ENCODE measurements around the gene HMGCS1.
"Not testable (repeated sequence)": the region's sequence is repeated elsewhere in the genome, so short reads cannot be mapped to it uniquely, and the experiment has no call there.

HMGCS1 gene

DNA sequence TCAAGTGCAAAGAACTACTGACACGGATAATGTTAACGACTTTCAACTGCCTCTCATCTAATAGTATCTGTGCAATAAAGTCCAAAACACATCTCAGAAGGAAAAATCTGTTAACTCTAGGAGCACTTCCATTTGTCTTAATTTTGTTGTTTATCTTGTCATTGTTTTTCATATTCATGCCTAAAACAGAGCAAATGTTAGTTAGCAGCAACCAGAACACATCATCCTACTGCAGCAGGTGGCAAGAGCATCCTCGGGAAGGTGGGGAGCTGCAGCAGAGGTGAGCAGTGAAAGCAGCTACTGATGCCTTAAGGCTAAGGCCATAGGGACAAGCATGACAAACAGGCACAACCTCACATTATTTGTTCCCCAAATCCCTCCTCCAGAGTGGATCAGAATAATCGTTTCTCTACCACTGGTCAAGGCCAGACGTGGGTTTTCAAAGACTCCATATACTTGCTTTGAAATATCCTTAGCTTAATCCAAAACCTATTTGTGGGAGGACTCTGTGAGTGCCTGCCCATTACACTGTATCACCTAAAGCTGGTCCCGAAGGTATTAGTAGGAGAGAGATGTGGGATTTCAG, 1.0 kb downstream of the HMGCS1 start:
- no peak for DNase-seq

DNA sequence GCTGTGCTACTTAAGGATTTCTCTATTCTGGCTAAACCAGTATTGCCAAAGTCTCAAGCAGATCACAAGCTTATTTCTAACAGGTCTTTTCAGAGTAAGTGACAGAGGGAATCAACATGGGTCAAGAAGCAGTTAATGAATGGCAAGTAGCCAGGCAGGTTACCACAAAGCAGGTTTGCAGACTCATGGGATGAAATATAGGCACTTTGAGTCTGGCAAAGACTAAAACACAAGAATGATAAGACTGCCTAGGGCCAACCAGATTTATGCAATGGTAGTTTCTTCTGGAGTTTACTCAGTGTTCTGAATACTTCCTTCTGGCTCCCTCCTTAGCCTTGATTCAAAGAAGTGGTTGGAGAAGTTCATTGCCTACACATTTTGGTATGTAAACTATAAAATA, 3.6 kb downstream of the HMGCS1 start:
- DNase-seq: no peak

DNA sequence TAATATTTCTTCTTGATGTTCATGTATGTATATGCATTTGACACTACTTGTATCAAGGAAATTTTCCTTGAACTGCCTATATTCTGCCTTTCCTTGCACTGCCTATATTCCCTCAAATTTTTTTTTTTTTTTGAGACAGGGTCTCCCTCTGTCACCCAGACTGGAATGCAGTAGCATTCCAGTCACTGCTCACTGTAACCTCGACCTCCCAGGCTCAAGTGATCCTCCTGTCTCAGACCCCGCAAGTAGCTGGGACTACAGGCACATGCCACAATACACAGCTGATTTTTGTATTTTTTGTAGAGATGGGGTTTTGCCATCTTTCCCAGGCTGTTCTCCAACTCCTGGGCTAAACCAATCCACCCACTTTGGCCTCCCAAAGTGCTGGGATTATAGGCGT, 4.1 kb downstream of the HMGCS1 start:
- no peak for DNase-seq

DNA sequence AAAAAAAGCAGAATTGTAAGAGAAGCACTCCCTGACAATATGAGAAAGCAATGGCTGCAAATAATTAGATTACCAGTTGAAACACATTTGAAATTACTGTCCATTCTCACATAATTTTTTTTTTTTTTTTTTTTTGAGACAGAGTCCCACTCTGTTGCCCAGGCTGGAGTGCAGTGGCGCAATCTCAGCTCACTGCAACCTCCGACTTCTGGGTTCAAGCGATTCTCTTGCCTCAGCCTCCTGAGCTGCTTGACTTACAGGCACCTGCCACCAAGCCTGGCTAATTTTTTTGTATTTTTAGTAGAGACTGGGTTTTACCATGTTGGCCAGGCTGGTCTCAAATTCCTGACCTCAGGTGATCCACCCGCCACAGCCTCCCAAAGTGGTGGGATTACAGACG, 6.3 kb downstream of the HMGCS1 start:
- not testable (repeated sequence) for DNase-seq

DNA sequence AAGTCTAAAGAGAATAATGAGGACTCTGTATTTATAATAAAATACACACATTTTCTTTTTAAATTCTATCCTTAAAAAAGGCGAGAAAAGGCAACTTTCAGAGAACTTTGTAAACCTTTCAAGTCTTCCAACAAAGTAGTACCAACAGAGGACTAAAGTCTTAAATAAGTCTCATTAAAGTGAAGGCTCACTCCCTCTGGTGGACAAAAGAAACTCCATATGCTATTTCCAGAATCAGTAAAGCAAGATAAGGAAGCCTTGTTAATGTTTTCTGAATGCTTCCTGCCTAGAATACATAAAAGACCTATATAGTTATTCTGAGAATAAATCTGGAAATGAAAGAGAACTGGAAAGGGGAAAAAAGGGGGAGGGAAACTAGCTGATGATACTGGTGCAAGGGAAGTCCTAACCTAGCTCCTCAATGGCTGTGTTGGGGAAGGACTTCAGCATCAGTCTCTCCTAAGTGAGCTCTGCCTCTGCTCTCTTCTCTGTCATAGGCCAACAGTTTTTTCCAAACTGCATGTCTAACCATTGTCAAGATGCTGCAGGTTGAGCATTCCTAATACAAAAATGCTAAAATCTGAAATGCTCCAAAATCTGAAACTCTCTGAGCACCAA, 7.2 kb downstream of the HMGCS1 start:
- peak; percentile 61 for DNase-seq

DNA sequence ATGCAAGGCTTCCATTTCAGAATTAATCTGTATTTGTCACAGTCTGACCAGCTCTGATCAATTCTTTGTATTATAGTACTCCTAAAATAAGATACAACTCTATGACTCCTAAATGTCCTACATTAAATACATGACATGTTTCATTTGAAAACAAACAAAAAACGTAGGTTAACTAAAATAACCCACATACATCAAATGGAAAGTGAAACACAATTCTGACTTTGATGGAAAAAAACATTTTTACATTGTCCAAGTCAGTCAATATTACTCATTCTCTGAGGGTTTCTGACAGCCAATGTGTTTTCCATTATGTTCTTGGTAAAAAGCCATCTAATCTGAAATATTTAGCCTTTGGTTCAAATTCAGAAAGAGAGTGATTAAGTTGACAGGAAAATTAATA, 8.7 kb downstream of the HMGCS1 start:
- DNase-seq: no peak

DNA sequence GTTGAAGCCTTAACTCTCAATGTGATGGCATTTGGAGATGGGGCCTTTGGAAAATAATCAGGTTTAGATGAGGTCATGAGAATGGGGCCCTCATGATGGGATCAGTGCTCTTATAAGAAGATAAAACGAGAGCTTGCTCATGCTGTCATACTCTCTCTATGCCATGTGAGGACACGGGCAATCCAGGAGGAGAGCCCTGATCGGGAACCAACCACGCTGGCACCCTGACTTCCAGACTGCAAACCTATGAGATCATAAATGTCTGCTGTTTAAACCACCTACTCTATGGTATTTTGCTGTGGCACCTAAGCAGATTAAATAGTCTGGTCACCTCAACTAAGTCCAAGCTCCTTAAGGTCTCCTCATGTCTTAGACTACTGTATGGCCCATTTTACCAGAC, 10.0 kb downstream of the HMGCS1 start:
- no peak for DNase-seq

DNA sequence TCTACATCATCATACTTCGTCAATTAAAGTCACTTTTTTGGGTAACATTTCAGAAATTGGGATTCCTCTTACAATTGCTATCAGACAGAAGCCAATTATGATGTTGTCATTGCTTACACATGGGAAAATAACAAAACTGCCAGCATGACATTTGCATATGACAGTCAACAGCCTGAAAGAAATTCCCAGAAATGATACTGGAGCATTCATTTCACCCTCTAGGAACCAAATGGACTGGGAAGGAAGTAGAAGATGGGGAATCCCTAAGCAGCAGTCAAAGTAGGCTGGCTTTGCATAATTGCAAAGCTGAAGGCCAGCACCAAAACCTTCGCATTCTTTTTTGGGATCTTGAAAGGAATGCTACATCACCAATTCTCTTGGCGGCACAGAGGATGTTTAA, 10.7 kb downstream of the HMGCS1 start:
- DNase-seq: no peak

DNA sequence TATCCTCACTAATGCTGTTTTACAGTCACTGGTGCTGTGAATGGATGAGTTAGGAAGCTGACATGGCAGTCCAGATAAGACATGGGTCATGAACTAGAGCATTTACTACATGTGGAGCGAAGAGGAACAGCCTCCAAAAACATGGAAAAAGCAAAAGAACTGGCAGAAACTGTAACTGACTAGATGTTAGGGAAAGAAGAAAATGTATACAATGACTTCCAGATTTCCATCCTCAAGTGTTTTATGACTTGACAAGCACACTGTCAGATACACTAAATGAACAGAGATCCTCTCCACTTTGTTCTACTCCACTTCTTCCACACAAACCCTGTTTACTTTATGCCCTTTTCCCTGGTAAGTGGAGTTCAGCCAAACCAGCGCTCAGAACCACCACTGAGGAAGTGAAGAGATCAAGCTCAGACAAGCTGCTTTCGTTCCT, 11.5 kb downstream of the HMGCS1 start:
- no peak for DNase-seq

DNA sequence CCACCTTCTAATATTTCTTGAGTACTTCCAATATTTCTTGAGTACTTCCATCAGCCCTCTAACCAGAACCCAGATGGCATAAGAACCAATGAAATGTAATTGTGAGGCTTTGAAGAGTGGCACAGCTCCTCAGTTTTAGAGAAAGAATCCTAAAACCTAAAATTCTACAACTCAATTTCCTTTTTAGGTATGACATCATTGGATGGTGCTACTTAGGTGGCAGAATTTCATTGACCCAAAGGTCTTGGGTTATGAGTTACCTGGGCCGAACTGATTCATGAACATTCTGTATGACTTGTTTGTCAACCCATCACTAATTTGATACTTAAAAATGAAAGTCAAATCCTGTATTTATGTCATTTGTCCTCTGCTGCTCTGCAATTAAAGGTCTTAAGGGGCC, 13.1 kb downstream of the HMGCS1 start:
- DNase-seq: no peak

DNA sequence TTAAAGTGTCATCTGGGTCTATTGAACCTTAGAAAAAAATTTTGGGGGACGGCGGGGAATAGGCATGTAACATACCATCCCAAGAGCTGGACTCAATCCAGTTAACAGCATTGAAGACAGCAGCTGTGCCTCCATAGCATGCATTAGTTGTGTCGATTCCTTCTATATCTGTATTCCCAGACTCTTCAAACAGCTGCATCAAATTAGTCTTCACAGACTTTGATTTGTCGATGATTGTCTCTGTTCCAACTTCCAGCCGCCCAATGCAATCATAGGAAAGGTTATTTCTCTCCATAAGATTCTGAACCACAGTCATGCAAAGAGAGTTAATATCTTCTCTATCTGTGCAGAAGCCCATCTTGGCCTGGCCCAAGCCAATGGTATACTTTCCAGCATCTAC, 14.8 kb downstream of the HMGCS1 start:
- no peak for DNase-seq

DNA sequence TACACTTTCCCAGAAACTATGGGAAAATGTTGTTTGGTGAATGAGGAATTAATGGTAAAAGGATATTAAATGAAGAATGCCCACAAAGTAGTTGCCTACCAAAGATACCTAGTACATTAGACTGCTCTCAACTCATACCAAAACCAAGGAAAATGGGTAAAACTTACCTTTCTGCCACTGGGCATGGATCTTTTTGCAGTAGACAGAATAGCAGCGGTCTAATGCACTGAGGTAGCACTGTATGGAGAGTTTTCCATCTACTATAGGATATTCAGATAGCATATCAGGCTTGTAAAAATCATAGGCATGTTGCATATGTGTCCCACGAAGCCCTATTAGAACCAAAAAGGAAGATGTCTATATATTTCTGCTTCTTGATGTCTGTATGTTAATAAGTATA, 16.4 kb downstream of the HMGCS1 start:
- DNase-seq: no peak

DNA sequence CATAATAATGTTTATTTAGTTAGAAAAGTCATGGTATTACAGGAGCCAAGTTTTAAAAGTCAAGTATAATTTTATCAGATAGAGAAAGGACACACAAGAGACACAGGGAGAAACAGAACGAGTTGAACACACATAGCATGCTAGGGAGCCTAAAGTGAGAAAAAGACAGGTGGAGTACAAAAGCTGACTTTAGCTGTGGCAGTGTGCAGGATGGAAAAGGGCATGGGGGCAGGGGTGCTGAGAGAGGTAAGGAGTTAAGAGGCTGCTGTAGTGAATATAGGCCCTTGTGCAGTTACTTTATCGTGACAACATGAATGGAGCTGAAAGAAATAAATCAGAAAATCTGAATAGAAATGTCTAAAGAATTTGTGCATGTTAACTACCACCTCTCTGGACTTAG, 18.0 kb downstream of the HMGCS1 start:
- no peak for DNase-seq

DNA sequence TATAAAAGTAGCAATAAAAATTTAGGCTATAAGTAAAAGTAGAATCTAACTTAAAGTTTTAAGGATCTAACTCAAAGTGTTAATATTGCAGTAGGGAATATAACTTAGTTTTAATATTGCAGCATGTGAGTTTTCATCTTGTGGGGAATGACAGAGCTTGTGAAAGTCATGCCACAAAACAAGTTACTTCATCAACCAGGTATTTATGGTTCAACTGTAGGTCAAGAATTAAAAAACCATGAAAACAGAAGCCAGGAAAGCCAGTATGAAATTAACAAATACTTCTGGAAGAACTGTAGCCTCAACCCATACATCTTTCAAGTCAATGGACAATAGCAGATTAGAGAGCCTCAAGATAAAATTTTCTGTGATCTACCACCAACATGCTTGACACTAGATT, 19.0 kb downstream of the HMGCS1 start:
- DNase-seq: no peak

DNA sequence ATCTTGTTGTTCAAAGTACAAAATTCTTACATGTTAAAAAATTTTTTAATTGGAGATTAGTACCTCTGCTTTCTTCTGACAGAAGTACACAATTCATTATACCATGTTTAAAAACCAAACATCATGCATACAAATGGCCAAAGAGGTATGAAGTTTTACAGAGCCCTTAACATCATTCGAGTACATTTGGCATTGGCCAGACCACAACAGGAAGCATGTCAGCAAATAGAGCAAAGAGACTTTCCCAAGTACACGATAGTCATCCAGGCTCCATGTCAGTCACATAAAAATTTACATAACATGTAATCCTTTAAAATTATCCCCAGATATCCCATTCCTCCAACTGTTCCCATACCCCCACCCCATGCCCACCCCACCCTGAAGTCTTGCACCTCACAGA, 22.5 kb downstream of the HMGCS1 start:
- DNase-seq: no peak

DNA sequence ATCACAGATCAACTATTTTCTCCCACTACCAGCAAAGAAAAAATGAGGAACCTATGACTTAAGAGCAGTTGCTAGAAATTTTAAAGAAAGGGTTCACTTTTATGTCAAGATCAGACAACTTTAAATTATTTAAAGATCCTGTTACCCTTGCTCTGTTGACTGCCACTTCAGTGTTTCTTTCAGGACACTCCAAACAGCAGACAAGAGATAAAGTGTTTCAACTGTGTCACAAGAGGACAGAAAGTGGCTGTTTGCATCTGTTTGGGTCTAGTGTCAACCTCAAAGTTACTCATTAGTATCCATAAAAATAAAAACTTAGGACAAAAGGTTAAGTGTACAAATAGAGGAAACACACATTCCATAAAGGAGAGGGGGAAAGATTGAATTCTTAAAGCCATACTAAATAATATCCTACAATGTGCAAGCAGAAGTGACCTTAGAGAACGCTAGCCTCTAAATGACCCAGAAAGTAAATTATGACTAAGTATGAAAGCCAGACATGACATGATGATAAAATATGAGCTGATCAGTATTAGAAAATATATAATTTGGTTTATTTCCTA, 24.9 kb downstream of the HMGCS1 start:
- DNase-seq: no peak

DNA sequence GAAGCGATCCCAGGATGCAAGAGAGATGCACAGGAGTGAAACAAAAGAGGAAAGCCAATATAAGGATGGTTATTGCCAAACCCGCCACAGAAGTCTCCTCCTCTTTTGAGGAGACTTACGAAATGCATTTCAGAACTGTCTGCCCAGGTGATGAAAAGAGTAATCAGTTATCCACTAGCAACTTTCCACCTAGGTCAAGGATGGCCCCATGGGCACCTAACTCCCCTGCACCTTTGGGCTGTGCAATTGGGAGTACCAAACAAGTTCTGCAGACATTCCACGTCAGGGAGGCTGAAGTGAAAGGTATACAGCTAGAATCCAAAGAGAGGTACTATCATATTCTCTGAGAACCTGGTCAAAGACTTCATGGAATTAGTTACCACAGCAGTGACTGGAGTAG, 25.7 kb downstream of the HMGCS1 start:
- no peak for DNase-seq

DNA sequence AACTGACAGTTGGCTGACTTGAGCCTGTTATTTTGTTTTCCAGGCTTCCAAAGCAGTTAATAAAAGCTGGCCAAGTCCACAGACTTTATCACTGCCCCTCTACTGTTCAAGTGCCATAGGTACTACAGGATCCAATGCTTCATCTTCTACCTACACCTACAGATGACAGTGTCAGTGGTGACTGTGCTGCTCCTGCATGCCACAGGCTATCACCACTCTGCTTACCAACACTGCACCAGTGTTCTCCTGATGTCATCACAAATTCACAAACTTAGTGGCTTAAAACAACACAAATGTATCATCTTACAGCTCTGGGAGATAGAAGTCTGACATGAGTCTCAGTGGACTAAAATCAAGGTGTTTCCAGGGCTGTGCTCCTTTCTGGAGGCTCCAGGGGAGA, 26.6 kb downstream of the HMGCS1 start:
- no peak for DNase-seq

DNA sequence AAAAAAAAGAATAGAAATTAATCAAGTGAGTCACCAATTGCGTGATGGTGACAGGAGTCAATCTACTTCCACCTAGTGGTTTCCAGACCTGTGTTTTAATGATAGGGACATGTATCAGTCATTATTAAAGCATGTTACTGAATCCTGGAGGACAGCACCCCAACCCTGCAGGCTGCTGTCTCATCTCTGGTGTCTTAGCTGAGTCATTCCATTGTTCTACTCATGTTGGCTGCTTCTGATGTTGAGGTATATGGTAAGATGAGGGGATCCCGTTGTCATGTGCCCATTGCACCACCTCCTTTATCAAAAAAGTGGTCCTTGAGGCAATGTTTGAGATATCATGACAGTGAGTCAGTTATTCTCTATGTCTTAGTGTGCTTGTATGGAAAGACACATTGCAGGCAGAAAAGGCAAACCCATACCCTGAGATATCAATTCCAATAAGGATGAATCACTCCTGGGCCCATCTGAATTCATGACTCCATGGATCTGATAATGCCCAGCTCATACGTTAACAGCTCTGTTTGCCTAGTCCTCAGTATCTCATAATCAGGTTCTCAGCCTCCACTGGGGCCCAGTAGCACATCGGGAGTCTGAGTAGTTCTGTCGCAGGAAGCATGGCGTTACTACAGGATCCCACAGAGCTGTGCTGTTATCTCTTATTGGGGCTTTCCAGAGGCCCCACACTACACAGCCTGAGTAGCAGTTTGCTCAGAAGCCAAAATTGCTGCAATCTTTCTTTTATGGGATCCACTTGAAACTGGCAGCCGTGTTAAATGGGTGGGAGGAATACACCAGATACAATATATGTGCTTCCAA, 31.2 kb downstream of the HMGCS1 start:
- DNase-seq: no peak

DNA sequence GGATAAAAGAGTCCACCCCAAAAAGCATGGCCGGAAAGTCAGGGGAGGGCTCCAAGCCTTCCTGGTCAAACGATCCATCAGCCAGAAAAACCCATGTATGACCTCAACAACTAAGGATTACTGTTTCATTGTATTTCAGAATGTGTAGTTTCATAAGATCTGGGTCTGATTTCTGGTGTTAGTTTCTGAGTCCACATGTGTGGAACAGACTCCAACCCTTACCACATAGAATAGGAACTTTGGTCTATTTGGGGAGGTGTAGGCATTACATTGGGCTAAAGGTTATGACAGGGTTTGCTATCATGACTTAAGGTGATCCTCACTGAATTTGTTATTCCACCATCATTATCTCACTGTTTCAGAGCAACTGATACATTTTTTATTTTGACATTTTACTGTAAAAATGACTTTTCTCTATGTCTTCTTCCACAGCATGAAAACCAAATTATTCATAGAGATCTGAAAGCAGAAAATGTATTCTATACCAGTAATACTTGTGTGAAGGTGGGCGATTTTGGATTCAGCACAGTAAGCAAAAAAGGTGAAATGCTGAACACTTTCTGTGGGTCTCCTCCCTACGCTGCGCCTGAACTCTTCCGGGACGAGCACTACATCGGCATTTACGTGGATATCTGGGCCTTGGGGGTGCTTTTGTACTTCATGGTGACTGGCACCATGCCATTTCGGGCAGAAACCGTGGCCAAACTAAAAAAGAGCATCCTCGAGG, 33.5 kb downstream of the HMGCS1 start:
- no peak for DNase-seq

DNA sequence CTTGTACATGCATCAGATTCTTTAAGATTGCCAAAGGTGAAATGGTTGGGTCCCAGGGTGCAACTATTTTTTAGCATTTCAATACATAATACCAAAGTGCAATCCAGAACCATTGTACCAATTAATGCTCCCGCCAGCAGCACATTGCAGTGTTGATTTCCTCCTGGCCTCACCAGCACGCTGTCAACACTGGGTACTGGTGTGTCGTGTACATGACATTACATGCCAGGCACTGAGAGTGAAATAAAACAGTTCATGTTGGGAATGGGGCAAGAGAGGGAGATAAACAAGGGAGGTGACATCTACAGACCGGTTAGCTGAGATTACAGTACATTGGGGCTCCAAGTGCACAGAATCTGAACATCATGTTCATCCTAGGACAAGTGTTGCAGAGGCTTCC, 37.8 kb downstream of the HMGCS1 start:
- no peak for DNase-seq

DNA sequence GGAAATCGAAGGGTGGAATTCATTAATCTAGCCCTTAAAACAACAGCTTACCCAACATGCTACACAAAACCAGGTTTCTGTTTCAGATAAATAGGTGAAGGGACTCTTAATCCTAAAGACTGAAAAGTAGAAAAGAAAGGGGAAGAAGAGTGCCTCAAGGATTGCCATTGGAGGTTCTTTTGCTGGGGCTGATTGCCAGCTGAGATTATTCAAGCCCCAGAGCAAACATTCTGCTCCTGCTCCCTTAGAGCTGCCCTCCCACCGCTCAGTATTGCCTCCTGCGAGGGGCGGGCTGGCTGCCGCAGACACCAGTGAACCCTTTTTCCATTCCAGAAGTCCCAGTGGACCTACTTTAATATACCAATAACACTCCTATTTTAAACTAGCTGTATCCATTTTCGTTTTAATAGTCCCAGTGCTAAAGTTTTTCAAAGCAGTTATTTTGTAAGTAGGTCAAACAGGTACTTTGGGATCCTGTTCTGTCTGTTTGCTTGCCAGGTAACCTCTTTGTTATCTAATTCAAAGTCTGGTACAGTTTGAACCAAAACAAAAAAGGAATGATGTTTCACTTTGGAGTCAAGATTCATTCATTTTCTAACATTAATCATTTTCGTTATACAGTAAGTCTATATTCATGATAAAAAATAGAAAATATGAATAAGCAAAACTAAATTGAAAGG, 38.6 kb downstream of the HMGCS1 start:
- no peak for DNase-seq

DNA sequence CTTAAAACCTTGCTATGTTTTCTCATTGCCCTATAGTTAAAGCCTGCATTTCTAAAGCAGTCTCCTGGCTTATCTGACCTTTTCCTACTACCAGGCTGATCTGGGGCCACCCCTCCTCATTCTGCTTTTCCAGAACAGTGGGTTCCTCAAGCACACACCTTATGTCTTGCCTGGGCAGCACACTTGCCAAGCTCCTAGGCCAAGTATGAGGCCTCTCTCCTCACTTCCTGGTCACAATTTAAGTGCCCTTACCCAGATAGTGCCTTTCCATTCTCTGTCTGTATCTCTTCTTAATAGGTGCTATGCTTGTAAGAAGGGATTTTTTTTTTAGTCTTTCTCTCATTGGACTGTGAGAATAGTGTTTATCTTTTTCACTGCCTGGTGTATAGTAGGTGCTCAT, 39.7 kb downstream of the HMGCS1 start:
- DNase-seq: no peak
